ENCODE data around the gene EVI5.

EVI5 gene

DNA sequence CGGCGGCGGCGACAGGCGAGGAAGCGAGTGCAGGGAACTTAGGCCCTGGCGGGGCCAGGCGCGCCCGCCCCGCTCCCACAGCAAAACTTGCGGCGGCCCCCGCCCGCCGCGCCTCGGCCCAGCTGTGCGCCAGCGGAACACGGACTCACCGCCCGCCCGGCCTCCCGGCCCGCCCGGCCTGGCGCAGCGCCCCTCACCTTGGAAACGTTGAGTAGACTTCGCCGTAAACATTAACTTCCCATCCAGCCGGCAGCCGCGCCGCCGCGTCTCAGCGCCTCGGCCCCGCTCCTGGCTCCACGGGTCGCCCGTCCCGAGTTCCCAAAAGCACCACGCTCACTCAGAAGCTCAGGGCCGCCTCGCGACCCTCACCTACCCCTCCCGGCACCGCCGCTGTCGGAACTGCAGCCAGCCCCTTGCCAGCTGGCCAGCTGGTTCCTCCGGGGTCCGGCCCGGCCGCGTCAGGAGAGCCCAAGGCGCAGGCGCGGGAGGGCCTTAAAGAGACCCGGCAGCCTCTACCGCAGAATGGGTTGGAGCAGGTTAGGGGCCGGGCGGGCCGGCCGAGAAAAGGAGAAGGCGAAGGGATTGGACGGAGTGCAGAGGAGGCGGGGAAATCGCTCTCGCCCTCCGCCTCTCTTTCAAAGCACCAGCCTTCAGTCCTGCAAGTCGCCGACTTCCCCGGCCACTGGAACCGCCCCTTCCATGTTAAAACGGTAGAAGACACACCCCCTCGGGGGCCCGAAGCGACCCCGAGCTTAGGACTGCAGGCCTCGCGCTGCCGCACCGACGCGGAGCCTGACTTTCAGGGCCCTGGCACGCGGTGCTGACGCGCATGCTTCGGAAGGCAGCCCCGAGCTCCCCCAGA, at the start of gene EVI5:
Gene EVI5 (minus strand): TSS at position 470 of the 862 bp plus-strand sequence. CDS start 48,562 bp downstream, outside the sequence.
- peak; percentile 31 for DNase-seq (ENCODE audit: low read depth)

DNA sequence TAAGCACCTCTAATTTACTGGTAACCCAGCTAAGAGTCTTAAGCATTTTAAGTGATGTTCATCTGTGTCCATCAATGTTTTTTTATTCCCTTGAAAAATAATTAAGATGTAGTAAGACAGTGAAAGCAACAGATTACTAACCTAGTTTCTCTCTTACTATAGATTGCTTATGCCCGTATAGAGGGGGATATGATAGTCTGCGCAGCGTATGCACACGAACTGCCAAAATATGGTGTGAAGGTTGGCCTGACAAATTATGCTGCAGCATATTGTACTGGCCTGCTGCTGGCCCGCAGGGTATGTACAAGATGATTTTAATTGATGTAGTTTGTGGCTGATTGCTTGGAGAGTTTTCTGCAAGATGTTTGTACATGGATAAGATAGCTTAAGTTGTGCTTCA, 49.7 kb upstream of the EVI5 start:
- DNase-seq (ENCODE audit: low read depth) = no peak

DNA sequence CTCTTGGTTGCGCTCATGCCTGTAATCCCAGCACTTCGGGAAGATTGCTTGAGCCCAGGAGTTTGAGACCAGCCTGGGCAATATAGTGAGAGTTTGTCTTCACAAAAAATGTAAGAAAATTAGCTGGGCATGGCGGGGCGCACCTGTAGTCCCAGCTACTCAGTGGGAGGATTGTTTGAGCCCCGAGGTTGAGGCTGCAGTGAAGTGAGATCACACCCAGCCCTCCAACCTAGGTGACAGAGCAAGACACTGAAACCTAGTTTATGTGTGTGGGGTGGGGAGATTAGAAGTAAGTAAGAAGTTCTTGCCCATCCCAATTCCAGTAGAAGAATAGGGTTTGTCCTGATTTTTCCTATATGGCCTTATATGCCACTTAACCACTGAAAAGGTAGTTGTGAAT, 48.9 kb upstream of the EVI5 start:
- DNase-seq (ENCODE audit: low read depth) = no peak

DNA sequence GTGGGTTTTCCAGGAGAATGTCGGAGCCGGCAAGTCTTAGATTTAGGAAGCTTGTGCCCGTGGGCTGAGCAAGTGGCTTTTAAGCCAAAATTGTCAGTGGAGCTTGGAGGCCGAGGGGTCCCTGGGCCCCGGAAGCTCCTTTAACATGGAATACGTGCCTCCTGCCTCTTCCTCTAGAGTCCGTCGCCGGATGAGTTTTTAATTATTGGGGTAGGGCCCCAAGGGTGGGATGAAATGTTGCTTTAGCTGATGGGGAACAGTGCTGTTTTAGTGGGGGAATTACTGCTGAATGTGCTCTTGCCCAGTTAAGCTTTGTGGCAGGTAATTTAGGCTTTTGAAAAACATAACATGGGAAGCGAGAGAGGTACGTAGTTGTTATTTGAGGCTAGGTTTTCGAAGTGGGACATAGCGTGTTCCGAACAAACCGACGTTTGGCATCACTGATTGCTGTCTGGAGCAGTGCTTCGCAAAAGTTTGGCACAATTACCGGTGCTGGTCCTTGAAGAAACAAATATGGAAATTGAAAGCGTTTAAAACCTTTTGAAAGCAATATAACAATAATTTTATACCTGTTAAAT, 47.7 kb upstream of the EVI5 start:
- DNase-seq (ENCODE audit: low read depth) = no peak

DNA sequence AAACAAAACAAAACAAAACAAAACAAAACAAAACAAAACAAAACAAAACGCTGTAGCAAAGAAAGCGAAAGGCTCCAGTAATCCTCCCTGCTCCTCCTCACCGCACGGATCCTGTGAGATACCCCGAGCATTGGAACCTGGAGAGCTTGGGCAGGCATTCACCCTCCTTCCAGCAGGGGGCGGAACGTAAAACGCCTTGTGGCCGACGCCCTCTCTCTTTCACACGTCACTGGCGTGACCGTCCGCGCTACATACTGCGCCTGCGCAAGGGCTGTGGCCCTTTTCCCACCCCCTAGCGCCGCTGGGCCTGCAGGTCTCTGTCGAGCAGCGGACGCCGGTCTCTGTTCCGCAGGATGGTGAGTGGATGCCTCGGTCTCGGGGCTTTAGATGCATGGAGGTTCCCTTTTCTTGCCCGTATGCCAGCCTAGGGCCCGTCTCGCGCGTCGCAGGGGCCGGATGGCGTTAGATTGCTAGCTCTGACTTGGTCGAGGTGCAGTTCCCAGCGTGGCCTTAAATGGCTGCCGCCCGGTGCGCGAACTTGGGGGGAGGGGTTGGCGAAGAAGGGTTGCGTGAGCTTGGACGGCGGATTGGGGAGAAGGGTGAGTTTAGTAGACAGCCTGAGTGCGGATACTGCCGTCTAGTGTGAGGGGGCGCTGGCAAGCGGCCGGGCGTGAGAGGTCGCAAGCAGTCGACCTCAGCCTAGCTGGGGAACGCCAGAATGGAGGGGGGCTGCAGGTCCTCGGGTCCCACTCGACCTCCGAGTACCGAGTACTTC, 47.0 kb upstream of the EVI5 start, which contains the start of gene RPL5:
Gene RPL5 (plus strand): TSS at position 279 of the 775 bp plus-strand sequence. CDS start 75 bp downstream, at position 354.
- DNase-seq (ENCODE audit: low read depth) = peak; percentile 91

DNA sequence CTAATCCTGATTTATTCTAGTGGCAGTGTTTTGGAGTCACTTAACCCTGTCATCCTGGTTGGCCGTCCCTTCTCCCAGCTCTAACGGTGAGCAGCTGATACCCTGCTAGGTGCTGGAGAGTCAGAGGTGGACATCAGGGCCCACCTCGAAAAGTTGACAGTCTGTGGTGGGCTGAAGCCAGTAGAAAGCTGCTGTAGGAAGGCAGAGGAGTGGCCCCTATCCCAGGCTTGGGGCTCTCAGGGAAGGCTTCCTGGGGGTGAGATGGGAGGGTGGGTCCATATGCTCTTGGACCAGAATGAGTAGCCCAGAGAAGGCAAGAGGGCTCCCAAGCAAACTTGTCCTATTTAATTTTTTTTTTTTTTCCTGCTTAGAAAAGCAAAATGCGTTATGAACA, 46.5 kb upstream of the EVI5 start:
- DNase-seq (ENCODE audit: low read depth) = no peak

DNA sequence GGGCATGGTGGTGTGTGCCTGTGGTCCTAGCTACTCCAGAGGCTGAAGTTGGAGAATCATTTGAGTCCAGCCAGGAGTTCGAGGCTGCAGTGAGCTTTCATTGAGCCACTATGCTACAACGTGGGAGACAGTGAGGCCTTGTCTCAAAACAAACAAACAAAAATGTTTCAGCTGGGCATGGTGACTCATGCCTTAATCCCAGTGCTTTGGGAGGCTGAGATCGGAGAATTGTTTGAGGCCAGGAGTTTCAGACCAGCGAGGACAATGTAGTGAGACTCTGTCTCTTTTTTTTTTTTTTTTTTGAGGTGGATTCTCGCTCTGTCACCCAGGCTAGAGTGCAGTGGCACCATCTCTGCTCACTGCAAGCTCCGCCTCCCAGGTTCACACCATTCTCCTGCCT, 41.9 kb upstream of the EVI5 start:
- DNase-seq (ENCODE audit: low read depth) = no peak

DNA sequence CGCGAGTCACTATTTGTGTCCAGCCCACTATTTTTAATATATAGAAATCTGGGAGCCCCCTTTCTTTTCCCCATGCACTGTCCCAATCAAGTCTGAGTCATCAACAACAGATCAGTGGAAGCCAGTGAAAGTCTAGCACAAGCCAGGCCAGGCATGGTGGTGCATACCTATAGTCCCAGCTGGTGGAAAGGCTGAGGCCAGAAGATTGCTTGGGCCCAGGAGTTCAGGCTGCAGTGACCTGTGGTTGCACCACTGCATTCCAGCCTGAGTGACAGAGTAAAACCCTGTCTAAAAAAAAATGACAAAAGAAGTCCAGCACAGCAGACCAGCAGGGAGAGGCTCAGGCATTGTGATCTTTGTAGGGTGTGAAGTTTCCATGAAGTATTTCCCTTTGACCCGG, 38.0 kb upstream of the EVI5 start:
- DNase-seq (ENCODE audit: low read depth) = no peak

DNA sequence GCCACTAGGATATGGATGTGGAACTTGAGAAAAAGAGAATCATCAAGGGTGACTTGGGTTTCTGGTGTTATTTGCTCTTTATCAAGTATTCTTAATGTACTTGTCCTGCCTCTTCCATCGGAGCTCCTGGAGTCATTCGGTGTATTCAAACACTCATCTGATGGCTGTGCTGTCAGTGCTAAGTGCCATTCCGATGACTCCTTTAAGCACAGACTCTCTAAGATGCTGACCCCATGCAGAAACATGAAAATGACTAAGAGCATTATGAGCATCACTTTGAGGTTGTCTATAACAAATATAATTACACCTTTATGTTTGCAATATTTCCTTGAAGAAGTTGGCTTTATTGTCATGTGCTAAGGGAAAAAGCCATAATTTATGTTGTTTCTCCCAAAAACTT, 35.6 kb upstream of the EVI5 start:
- DNase-seq (ENCODE audit: low read depth) = no peak

DNA sequence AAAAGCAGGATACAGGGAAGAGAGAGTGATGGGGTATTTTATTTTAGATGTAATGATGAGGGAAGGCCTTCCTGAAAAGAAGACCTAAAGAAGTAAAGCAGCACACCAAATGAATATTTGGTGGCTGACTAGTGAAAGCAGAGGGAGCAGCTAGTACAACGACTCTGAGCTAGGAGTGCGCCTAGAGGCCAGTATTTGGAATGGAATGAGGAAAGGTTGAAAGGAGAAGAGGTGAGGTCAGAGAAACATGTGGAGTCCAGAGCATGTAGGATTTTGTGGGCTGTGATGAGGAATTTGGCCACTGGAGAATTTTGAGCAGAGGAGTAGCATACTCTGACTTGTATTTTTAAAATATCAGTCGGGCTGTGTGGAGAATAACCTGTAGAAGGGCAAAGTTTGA, 35.1 kb upstream of the EVI5 start:
- DNase-seq (ENCODE audit: low read depth) = no peak

DNA sequence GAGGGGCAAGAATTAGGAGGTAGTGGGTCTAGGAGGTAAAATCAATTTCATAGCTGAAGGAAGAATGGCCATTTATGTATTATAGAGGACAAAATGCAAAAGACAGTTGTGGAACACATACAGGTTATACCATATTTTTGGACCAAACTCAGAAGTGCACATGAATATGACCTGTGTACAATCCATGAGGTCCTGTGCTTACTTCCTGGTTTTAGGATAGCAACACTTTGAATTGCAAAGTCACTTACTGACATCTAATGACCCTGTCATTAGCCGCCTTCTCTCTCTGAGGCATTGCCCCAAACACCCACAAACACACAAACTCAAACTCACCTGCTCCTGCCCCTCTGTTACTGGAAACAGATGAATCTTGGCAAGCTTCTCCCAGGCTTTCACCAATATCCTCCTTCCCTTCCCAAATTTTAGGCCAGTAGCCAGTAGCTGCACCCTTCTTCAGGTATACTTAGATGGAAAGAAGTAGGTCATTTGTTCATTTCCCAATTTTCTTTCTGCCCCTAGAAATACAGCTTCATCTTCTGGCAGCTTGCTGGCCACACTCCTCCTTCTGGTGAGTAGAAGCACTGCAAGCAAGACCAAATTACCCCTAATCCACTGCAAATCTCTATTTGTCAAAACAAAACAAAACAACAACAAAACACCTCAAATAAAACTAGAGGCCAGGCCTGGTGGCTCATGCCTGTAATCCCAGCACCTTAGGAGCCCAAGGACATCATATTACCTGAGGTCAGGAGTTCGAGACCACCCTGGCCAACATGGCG, 33.3 kb upstream of the EVI5 start:
- no peak for DNase-seq (ENCODE audit: low read depth)

DNA sequence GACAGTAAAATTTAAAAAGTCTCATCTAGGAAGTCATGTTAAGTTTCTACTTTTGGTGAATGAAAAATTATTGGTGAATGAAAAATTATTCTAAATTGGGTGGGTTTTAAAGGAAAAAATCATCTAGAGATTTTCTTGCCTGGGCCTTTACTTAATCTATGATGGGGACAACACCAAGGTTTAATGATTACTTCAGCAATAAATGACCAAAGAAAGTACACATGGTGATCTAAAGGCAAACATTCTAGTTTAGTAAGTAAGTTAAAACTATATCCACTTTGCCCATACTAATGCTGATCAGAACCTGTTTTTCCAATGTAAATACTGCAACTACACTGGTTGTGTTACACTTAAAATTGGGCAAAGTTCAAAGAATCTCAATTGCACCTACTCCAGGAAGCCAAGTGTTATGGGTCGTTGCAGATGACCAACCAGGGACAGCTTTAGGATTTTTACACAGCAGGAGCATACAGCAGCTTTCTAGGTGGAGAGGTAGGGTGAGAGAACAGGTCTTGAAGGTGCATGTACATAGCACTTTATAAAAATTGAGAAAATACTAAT, 32.3 kb upstream of the EVI5 start:
- no peak for DNase-seq (ENCODE audit: low read depth)

DNA sequence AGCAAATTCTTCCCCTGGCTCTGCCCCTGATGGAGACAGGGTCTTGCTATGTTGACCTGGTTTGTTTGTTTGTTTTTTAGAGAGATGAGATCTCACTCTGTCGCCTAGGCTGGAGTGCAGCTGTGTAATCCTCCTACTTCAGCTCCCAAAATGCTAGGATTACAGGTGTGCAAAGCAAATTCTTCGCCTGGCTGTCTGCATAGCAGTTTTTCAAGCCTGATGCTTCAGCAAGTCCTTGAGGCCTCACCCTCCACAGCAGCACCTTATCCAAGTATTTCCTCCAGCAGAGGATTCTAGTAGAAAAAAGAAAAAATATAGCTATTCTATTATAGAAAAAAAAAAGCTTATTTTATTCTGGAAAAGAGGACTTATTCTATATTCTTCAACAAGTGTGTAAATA, 31.8 kb upstream of the EVI5 start:
- DNase-seq (ENCODE audit: low read depth) = no peak

DNA sequence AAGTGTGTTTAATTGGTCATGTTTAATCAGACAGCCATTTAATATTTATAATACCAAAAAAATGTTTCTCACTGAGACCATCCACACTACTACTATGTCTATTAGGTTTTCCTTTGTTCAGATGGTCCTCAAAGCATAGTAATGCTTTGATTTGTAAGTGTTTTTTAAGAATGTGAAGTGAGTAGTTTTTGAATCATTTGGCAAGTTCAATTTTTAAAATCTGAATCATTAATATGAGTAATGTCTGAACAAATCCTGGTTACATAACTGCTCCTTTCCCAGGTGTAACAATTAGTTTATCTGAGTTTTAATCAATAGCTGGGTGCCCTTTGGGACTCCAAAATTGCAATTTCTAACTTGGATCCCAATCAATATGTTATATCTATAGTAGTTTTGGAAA, 23.5 kb upstream of the EVI5 start:
- no peak for DNase-seq (ENCODE audit: low read depth)

DNA sequence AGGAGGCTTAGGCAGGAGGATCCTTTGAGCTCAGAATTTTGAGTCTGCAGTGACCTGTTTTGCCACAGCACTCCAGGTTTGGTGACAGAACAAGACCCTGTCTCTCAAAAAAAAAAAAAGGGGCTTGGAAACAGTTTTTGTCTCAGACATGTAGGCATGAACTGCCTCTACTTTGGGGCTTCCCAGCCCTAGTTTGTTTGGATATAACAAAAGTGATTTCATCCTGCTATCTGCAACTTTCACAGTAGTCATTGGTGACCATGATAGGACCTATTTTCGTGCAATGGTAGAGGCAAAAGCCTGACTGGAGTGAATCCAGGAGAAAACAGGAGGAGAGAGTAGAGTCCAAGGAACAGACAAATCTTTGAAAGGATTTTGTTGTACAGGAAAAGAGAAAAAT, 20.3 kb upstream of the EVI5 start:
- DNase-seq (ENCODE audit: low read depth) = no peak

DNA sequence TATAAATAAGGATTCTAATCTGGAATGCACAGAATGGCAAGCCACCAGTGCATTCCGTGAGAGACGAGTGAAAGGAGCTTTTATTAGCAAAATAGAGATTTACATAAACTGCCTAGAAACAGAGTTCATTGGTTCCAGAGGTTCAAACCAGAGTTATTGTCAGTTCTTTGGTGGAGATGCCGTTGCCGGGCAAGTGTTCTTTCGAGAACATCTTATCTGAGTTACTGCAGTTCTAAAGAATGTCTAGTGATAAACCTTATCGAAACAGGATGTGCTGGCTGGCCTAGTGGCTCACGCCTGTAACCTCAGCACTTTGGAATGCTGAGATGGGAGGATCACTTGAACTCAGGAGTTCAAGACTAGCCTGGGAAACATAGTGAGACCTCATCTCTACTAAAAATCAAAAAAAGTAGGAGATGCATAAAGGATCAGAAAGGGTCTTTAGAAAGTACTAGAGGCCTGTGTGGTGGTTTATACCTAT, 19.9 kb upstream of the EVI5 start:
- DNase-seq (ENCODE audit: low read depth) = no peak

DNA sequence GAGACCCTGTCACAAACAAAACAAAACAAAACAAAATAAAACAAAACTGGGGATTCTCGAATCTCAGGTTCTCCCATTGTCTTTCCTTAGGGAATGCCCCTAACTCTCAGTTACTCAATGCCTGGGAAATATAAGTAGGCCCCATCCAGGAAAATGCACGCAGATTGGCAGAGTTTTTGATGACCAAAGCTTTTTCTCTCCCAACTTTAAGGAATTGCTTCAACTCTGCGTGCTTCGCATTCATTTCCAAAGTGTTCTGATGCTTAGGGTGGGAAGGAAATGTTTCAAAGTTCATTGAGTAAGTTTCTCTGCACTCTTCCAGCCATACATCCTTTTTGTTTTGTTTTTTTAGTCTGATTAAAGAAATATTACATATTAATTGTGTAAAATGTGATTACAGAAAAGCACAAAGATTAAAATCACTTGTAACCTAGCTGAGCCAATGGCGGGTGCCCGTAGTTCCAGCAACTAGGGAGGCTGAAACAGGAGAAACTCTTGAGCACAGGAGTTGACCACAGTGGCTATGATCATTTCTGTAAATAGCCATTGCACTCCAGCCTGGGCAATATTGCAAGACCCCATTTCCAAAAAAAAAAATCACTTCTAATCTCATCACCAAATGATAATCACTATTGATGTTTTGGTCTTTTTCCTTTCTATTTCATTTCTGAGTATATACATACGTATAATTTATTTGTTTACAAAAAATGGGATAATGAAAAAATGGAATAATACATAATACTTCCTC, 18.4 kb upstream of the EVI5 start:
- no peak for DNase-seq (ENCODE audit: low read depth)

DNA sequence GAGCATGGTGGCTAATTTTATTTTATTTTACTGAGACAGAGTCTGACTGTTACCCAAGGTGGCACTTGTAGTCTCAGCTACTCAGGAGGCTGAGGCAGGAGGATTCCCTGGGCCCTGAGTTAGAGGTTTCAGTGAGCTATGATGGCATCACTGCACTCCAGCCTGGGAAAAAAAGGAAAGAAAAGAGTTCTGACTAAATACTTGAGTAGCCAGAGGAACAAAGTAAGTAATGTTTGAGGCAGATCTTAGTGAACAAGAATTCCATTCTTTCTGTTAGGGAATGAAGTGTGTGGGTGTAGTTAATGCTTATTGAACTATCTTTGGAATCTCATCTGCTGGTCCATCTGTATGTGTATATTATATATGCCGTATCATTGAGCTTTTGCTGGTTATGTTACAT, 13.1 kb upstream of the EVI5 start:
- DNase-seq (ENCODE audit: low read depth) = no peak

DNA sequence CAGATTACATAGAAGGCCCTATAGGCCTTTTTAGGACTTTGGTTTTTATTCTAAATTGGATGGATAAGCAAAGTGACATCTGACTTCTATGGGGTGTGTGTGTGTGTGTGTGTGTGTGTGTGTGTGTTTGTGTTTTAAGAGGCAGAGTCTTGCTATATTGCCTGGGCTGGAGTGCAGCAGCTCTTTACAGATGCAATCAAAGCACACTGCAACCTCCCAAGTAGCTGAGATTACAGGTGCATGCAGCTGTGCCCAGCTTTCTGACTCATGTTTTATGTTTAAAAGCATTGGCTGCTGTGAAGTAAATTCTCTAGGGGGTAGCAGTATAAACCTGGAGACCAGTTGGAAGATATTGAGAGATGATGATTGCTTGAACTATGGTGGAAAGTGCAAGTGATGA, 12.4 kb upstream of the EVI5 start:
- DNase-seq (ENCODE audit: low read depth) = no peak

DNA sequence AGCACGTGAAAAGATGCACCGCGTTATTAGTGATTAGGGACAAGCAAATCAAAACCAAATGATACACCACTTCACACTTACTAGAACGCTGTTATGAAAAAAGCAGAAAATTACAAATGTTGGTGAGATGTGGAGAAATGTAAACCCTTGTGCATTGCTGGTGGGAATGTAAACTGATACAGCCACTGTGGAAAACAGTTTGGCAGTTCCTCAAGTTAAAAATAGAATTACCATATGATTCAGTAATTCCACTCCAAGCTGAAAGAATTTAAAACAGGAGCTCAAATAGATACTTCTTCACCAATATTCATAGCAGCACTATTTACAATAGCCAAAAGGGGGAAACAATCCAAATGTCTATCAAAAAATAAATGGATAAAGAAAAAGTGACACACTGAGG, 10.3 kb upstream of the EVI5 start:
- DNase-seq (ENCODE audit: low read depth) = no peak

DNA sequence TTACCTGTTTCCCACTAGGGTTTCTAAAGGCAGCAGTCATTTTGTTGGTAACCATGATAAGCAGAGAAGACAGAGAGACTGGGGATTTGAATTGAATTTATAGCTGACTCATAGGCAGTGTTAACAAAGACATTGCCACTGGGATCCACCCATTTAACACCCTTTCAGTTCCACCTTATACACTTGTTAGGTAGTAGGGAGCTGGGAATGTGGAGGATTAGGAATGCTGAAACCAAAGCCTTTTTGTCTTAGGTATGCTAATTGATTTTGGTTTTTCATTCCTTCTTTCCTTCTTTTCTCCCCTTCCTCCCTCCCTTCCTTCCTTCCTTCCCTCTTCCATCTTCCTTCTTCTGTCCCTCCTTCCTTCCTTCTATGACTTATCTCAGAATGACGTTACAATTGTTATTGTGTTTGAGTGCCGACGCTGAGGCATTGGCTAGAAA, 7.5 kb upstream of the EVI5 start:
- no peak for DNase-seq (ENCODE audit: low read depth)

All from stimulated activated CD8-positive, alpha-beta memory T cell treated with anti-CD3 and anti-CD28 coated beads, Interleukin-15, amount 100 ng/mL, for 24 hours (primary cell).